Stimulated activated CD4-positive, alpha-beta T cell treated with anti-CD3 and anti-CD28 coated beads, Interleukin-1b, Interleukin-23, amount 100 ng/mL, for 1 hour (primary cell): Measurements from ENCODE around the gene SLC22A23.
"Not testable (repeated sequence)": the region's sequence is repeated elsewhere in the genome, so short reads cannot be mapped to it uniquely, and the experiment has no call there.

Experiments used
- DNase-seq, 2 donors: peaks; one replicate each; pipeline ENCODE4 v3.0.0-alpha.2; 2020; ENCODE audit warnings: low read depth in 2 of 2

SLC22A23 gene

GRCh38 chr6:3385660-3386151 is 71.1 kb downstream of the SLC22A23 start:
- no peak for DNase-seq

- not testable (repeated sequence) for DNase-seq
Measured at GRCh38 chr6:3385181-3385580, 71.7 kb downstream of the SLC22A23 start.

GRCh38 chr6:3384241-3385143 is 72.4 kb downstream of the SLC22A23 start:
- DNase-seq: no peak

GRCh38 chr6:3383525-3383924 is 73.3 kb downstream of the SLC22A23 start:
- no peak for DNase-seq

GRCh38 chr6:3382326-3383279 is 74.2 kb downstream of the SLC22A23 start:
- no peak for DNase-seq

GRCh38 chr6:3381233-3381921 is 75.5 kb downstream of the SLC22A23 start:
- no peak for DNase-seq

GRCh38 chr6:3380344-3381232 is 76.3 kb downstream of the SLC22A23 start:
- no peak for DNase-seq

- no peak for DNase-seq
Measured at GRCh38 chr6:3379482-3380060, 77.3 kb downstream of the SLC22A23 start.

- DNase-seq: not testable (repeated sequence)
Measured at GRCh38 chr6:3378808-3379207, 78.0 kb downstream of the SLC22A23 start.

GRCh38 chr6:3378398-3378782 is 78.5 kb downstream of the SLC22A23 start:
- not testable (repeated sequence) for DNase-seq

GRCh38 chr6:3377536-3378397 is 79.1 kb downstream of the SLC22A23 start:
- no peak for DNase-seq

- no peak for DNase-seq
Measured at GRCh38 chr6:3376893-3377535, 79.8 kb downstream of the SLC22A23 start.

- no peak for DNase-seq
Measured at GRCh38 chr6:3376064-3376463, 80.8 kb downstream of the SLC22A23 start.

- DNase-seq: no peak
Measured at GRCh38 chr6:3373597-3374203, 83.2 kb downstream of the SLC22A23 start.

GRCh38 chr6:3372912-3373554 is 83.8 kb downstream of the SLC22A23 start:
- DNase-seq: no peak

- no peak for DNase-seq
Measured at GRCh38 chr6:3372184-3372846, 84.5 kb downstream of the SLC22A23 start.

- no peak for DNase-seq
Measured at GRCh38 chr6:3371222-3371949, 85.5 kb downstream of the SLC22A23 start.
